AG04450 (cell line): ENCODE results near the gene NLRP5. TPM values are rescaled to one million over a fixed set of nuclear protein-coding genes. Genes with fewer than 3 reads are reported as not detected.

Source experiments
- CTCF ChIA-PET: fragments of 300-600, 350-600 bp; formaldehyde crosslinking; extraction: SDS; loops from one replicate; lab custom pipeline; 2022; ENCODE audit warnings: antibody characterized with exemption, inconsistent platforms; lab: Charles Lee
- POLR2A ChIA-PET: fragments of 350-600 bp; formaldehyde crosslinking; extraction: SDS; loops from one replicate; lab custom pipeline; 2021; ENCODE audit warnings: antibody characterized with exemption, inconsistent platforms; lab: Yijun Ruan, JAX
- DNase-seq: peaks from one replicate; pipeline ENCODE4 v3.0.0-alpha.2; 2011; ENCODE audit warnings: low read depth, low spot score
- H3K27ac ChIP-seq: one replicate; pipeline ENCODE4 v1.5.1; 2012; ENCODE audit warnings: low read depth, low read length, control low read depth
- H3K27me3 ChIP-seq: one replicate; pipeline ENCODE4 v1.6.0; 2012; ENCODE audit warnings: low read length; ENCODE audit not compliant: control insufficient read depth, insufficient read depth
- H3K4me3 ChIP-seq: 2 replicates; pipeline ENCODE4 v1.5.1; 2011; ENCODE audit warnings: mild to moderate bottlenecking, low read depth, low read length, control low read depth
- H3K9me3 ChIP-seq: 2 replicates; pipeline ENCODE4 v1.5.1; 2012; ENCODE audit warnings: low read length; ENCODE audit not compliant: control insufficient read depth, insufficient read depth
- polyA plus RNA-seq: library from polyadenylated mRNA; depleted of rRNA; stranded (reverse); fragments of >200 nt; gene quantifications from 2 replicates; pipeline ENCODE4 v1.2.3, GENCODE V29; 2011
- TF ChIP-seq, protein P1 (sequence below): IDR thresholded peaks from 2 replicates; pipeline ENCODE4 v1.5.1; 2011; ENCODE audit warnings: low read depth, low read length, control low read depth, inconsistent platforms

Gene NLRP5
- polyA plus RNA-seq, 1 experiment = not detected

- POLR2A ChIA-PET = no interaction called here
- no peak for DNase-seq
- TF ChIP-seq, protein P1, sequence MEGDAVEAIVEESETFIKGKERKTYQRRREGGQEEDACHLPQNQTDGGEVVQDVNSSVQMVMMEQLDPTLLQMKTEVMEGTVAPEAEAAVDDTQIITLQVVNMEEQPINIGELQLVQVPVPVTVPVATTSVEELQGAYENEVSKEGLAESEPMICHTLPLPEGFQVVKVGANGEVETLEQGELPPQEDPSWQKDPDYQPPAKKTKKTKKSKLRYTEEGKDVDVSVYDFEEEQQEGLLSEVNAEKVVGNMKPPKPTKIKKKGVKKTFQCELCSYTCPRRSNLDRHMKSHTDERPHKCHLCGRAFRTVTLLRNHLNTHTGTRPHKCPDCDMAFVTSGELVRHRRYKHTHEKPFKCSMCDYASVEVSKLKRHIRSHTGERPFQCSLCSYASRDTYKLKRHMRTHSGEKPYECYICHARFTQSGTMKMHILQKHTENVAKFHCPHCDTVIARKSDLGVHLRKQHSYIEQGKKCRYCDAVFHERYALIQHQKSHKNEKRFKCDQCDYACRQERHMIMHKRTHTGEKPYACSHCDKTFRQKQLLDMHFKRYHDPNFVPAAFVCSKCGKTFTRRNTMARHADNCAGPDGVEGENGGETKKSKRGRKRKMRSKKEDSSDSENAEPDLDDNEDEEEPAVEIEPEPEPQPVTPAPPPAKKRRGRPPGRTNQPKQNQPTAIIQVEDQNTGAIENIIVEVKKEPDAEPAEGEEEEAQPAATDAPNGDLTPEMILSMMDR = no peak
- CTCF ChIA-PET = no interaction called here
- Histone ChIP-seq H3K4me3 (no peak overlapping the region), H3K27ac (no peak overlapping the region), H3K9me3 (peaks cover 56% of the 10 kb centered on the region), H3K27me3 (no peaks in the 10 kb centered on the region)
Measured at GRCh38 chr19:55956431-55956830, 30.1 kb upstream of the NLRP5 start.

DNA sequence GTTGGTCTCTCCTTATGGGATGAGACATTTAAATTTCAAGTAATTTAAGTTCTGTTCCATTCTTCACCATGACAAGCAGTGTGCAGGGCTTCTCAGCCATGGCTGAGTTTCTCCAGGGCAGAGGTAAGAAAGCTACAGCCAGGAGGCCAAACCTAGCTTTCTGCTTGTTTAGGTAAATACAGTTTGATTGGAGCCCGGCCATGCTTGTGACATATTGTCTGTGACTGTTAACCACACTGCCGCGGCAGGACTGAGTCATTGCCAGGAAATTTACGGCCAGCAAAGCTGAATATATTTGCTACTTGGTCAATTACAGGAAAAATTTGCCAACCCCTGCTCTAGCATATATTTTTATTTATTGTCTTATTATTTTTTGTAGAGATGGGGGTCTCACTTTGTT, 28.2 kb upstream of the NLRP5 start:
- Histone ChIP-seq H3K27me3 (no peaks in the 10 kb centered on the region), H3K9me3 (peaks cover 63% of the 10 kb centered on the region), H3K27ac (no peak overlapping the region), H3K4me3 (no peak overlapping the region)
- DNase-seq = no peak
- TF ChIP-seq, protein P1 = no peak
- ChIA-PET POLR2A (no interaction called here), CTCF (no interaction called here)

- peaks cover 64% of the 10 kb centered on the region for H3K9me3 ChIP-seq
- ChIA-PET POLR2A (no interaction called here), CTCF (no interaction called here)
- no peak for DNase-seq
- H3K27ac ChIP-seq = no peak overlapping the region
- TF ChIP-seq, protein P1 = no peak
- no peak overlapping the region for H3K4me3 ChIP-seq
- H3K27me3 ChIP-seq = no peaks in the 10 kb centered on the region
Measured at GRCh38 chr19:55959996-55960675, 26.4 kb upstream of the NLRP5 start.

GRCh38 chr19:55962186-55962585, 24.4 kb upstream of the NLRP5 start:
- no peak for DNase-seq
- Histone ChIP-seq H3K27me3 (no peaks in the 10 kb centered on the region), H3K27ac (no peak overlapping the region), H3K4me3 (no peak overlapping the region), H3K9me3 (peaks cover 54% of the 10 kb centered on the region)
- TF ChIP-seq, protein P1 = no peak
- CTCF ChIA-PET = no interaction called here
- POLR2A ChIA-PET = no interaction called here

GRCh38 chr19:55973982-55974381, 12.6 kb upstream of the NLRP5 start:
- ChIA-PET POLR2A (no interaction called here), CTCF (no interaction called here)
- Histone ChIP-seq H3K27ac (no peak overlapping the region), H3K4me3 (no peak overlapping the region), H3K27me3 (no peaks in the 10 kb centered on the region), H3K9me3 (peaks cover 26% of the 10 kb centered on the region)
- DNase-seq = no peak
- TF ChIP-seq, protein P1 = no peak
